GM21367 (cell line): Measurements from ENCODE around the gene AS3MT.
A peak's percentile ranks its signal among the peaks of the same experiment; 100 is the strongest.
"Not testable (repeated sequence)": the region's sequence is repeated elsewhere in the genome, so short reads cannot be mapped to it uniquely, and the experiment has no call there.

Source experiments
- ATAC-seq: cut with Tn5 transposase; IDR thresholded peaks from one replicate; pipeline ENCODE4 v1.9.1; 2021; ENCODE audit not compliant: unreplicated experiment

Gene AS3MT

GRCh38 chr10:102855731-102856436 is 13.4 kb upstream of the AS3MT start:
- ATAC-seq = not testable (repeated sequence)

GRCh38 chr10:102856758-102857424 is 12.4 kb upstream of the AS3MT start:
- no peak for ATAC-seq

- ATAC-seq = no peak
These were observed 9.4 kb upstream of the AS3MT start for GRCh38 chr10:102859911-102860310.

- ATAC-seq = no peak
These were observed 5.6 kb upstream of the AS3MT start for GRCh38 chr10:102863660-102864059.

GRCh38 chr10:102865620-102866019 is 3.6 kb upstream of the AS3MT start:
- no peak for ATAC-seq

- ATAC-seq = no peak
These were observed 386 bp upstream of the AS3MT start for GRCh38 chr10:102868911-102869257.

GRCh38 chr10:102870221-102870620 is 951 bp downstream of the AS3MT start:
- ATAC-seq = no peak

- no peak for ATAC-seq
These were observed 2.9 kb downstream of the AS3MT start for GRCh38 chr10:102872163-102872562.

- no peak for ATAC-seq
These were observed 7.5 kb downstream of the AS3MT start for GRCh38 chr10:102876747-102877153.

- ATAC-seq = no peak
These were observed 9.4 kb downstream of the AS3MT start for GRCh38 chr10:102878629-102879028.

GRCh38 chr10:102880256-102880655 is 11.0 kb downstream of the AS3MT start:
- no peak for ATAC-seq

GRCh38 chr10:102888048-102888447 is 18.8 kb downstream of the AS3MT start:
- no peak for ATAC-seq

- ATAC-seq = no peak
These were observed 25.4 kb downstream of the AS3MT start for GRCh38 chr10:102894466-102895213.

GRCh38 chr10:102900006-102900405 is 30.7 kb downstream of the AS3MT start:
- no peak for ATAC-seq

GRCh38 chr10:102904346-102904745 is 35.1 kb downstream of the AS3MT start:
- no peak for ATAC-seq

- ATAC-seq = no peak
These were observed 37.2 kb downstream of the AS3MT start for GRCh38 chr10:102906507-102906906.

- no peak for ATAC-seq
These were observed 45.5 kb downstream of the AS3MT start for GRCh38 chr10:102914781-102915180.

- no peak for ATAC-seq
These were observed 46.9 kb downstream of the AS3MT start for GRCh38 chr10:102916173-102916572.

GRCh38 chr10:102917314-102917961 is 48.2 kb downstream of the AS3MT start:
- peak; percentile 27 for ATAC-seq

GRCh38 chr10:102917962-102918816 is 48.9 kb downstream of the AS3MT start, which contains the start of gene CNNM2:
CNNM2 (plus strand) TSS chr10:102918294; CDS start chr10:102918481, 187 bp downstream.
- ATAC-seq = peak; percentile 90
